Body of pancreas (tissue), 4 donors: ENCODE measurements around the gene BARD1. TPM values are rescaled to one million over a fixed set of nuclear protein-coding genes. Genes with fewer than 3 reads are reported as not detected.
"Not testable (repeated sequence)": the region's sequence is repeated elsewhere in the genome, so short reads cannot be mapped to it uniquely, and the experiment has no call there.

Source experiments
- ATAC-seq: fragments of 150-250 bp; one replicate; pipeline ENCODE4 v1.9.1; 2016
- DNase-seq, 4 donors: peaks; one replicate each; pipeline ENCODE4 v3.0.0-alpha.2; 2019
- H3K27ac ChIP-seq, 4 donors: fragments of 200-600 bp; sonication (generic); 1 replicate in 3 of 4; 2 replicates in 1 of 4; pipeline versions ENCODE4 v1.5.1 to v1.6.1; 2016 to 2019; ENCODE audit warnings: mild to moderate bottlenecking in 1 of 4, mixed read lengths in 1 of 4, moderate library complexity in 1 of 4
- H3K27me3 ChIP-seq, 2 donors: fragments of 200-600 bp; sonication (generic); one replicate each; pipeline ENCODE4 v1.6.0; 2016; ENCODE audit warnings: mild to moderate bottlenecking in 1 of 2
- H3K36me3 ChIP-seq, 2 donors: fragments of 200-600 bp; sonication (generic); replicated peaks in 1 of 2; 2 replicates each; pipeline ENCODE4 v1.5.1; 2016; ENCODE audit warnings: low read depth in 2 of 2; ENCODE audit not compliant: insufficient read depth in 1 of 2
- H3K4me1 ChIP-seq: fragments of 200-600 bp; sonication (generic); one replicate; pipeline ENCODE4 v1.6.0; 2016
- H3K4me3 ChIP-seq, 2 donors: fragments of 200-600 bp; sonication (generic); 1 replicate in 1 of 2; 2 replicates in 1 of 2; pipeline ENCODE4 v1.5.1; 2016 to 2019
- H3K9me3 ChIP-seq, 3 donors: fragments of 200-600 bp; sonication (generic); 1 replicate in 2 of 3; 2 replicates in 1 of 3; pipeline ENCODE4 v1.5.1; 2016
- POLR2A ChIP-seq, 3 donors: fragments of 450-650 bp; IDR thresholded peaks; one replicate each; pipeline ENCODE4 v1.6.1; 2016; ENCODE audit warnings: antibody characterized with exemption in 3 of 3, mild to moderate bottlenecking in 2 of 3
- WGBS, 2 donors: methylation state at CpG; one replicate each; pipeline ENCODE4 v1.1.5; 2017; 5-methylcytosine and 5-hydroxymethylcytosine counted together
- intact Hi-C: fragments of 100-400 bp; cut with DNase I; formaldehyde crosslinking; loops from one replicate; pipeline ENCODE4 v1.15.1; 2023
- total RNA-seq, 2 donors: library from RNA; depleted of rRNA; stranded (reverse); fragments of >200 nt; gene quantifications; one replicate each; pipeline ENCODE4 v1.1.0, GENCODE V29; 2016
- TF ChIP-seq, protein P1 (sequence below), 7 experiments: fragments of 450-650 bp in 4 of 7; fragments of 200-600 bp in 3 of 7; sonication (generic) in 3 of 7; IDR thresholded peaks; one replicate each; pipeline ENCODE4 v1.5.1; 2016 to 2019; ENCODE audit warnings: antibody characterized with exemption in 7 of 7

Gene BARD1
- total RNA-seq, 2 donors from 2014 or later: 4.4 to 5.9 TPM

DNA sequence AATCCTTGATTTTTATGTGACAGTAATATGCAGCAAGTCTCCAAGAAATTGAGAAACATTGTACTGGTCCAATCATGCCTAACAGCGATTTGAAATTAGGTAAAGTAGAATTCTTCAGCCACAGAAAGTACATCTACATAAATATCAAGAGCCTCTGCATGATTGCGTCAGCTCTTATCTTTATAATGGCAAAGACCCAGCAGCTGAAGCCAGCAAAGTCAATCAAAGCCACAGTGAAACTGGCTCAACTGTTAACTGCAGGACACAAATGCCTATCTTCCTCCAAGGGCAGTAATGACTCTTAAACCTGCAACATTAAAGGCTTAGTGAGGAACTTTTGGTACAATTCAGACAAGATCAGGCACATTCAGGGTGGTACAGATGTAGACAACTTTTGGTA, 102.5 kb downstream of the BARD1 start:
- Histone ChIP-seq H3K9me3 (no peaks in the 10 kb centered on the region), H3K4me3 (no peak overlapping the region), H3K36me3 (no peaks in the 10 kb centered on the region), H3K27ac (no peak overlapping the region), H3K4me1 (peaks cover 12% of the 10 kb centered on the region), H3K27me3 (no peaks in the 10 kb centered on the region)
- no peak for TF ChIP-seq POLR2A (IDR thresholded peaks at IDR 0.05)
- TF ChIP-seq, protein P1, sequence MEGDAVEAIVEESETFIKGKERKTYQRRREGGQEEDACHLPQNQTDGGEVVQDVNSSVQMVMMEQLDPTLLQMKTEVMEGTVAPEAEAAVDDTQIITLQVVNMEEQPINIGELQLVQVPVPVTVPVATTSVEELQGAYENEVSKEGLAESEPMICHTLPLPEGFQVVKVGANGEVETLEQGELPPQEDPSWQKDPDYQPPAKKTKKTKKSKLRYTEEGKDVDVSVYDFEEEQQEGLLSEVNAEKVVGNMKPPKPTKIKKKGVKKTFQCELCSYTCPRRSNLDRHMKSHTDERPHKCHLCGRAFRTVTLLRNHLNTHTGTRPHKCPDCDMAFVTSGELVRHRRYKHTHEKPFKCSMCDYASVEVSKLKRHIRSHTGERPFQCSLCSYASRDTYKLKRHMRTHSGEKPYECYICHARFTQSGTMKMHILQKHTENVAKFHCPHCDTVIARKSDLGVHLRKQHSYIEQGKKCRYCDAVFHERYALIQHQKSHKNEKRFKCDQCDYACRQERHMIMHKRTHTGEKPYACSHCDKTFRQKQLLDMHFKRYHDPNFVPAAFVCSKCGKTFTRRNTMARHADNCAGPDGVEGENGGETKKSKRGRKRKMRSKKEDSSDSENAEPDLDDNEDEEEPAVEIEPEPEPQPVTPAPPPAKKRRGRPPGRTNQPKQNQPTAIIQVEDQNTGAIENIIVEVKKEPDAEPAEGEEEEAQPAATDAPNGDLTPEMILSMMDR (IDR thresholded peaks at IDR 0.05): no peak
- ATAC-seq (peak; percentile 86), DNase-seq (peak; percentile 38 to 68 (median 50))
- WGBS, 2 donors: 7 to 15% methylated on average over 2 of the region's 2 CpGs
- intact Hi-C loops: no loop called here

DNA sequence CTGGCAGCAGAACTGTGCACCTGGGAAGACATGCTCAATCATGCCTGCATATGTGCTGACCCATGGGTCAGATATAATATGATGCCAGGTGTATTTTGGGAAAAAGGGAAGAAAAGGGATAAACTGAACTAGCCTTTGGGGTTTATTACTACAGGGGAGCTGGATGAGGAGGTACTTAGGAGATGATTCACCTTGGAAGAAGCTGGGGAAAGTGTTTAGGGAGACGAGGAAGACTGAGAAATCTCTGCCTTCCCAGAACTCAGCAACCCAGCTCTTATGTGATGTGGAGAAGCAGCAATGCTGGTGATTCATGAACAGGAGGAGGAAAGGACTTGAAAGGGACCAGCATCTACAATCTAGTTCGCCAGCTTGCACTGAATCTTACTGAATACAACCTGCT, 110.2 kb downstream of the BARD1 start:
- Histone ChIP-seq H3K4me1 (no peaks in the 10 kb centered on the region), H3K27ac (no peak overlapping the region), H3K4me3 (no peak overlapping the region), H3K36me3 (no peaks in the 10 kb centered on the region), H3K27me3 (no peaks in the 10 kb centered on the region), H3K9me3 (no peaks in the 10 kb centered on the region)
- TF ChIP-seq POLR2A (IDR thresholded peaks at IDR 0.05): no peak
- TF ChIP-seq, protein P1 (IDR thresholded peaks at IDR 0.05): no peak
- intact Hi-C loops: no loop called here
- no peak for ATAC-seq
- no peak for DNase-seq
- 31 to 49% methylated on average over 2 of the region's 2 CpGs for WGBS, 2 donors

DNA sequence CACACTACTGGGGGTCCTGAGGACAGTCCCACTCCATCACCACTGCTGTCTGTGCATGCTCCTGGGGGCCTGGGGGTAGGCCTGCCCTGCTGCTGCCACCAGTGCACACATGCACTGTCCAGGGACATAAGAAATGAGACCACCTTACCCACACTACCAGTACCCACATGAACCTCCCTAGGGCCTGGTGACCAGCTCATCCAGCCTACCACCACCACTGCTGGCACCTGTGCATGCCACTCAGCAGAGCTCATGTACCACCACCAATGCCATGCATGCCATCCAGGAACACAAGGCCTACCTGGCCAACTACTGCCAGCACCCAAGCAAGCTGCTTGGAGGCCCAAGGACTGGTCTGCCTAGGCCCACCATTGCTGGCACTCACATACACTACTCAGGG, 112.8 kb downstream of the BARD1 start:
- Histone ChIP-seq H3K4me3 (no peak overlapping the region), H3K36me3 (no peaks in the 10 kb centered on the region), H3K9me3 (no peaks in the 10 kb centered on the region), H3K27ac (no peak overlapping the region), H3K4me1 (no peaks in the 10 kb centered on the region), H3K27me3 (no peaks in the 10 kb centered on the region)
- TF ChIP-seq, protein P1 (IDR thresholded peaks at IDR 0.05): no peak
- no peak for TF ChIP-seq POLR2A (IDR thresholded peaks at IDR 0.05)
- intact Hi-C loops: no loop called here
- DNase-seq: no peak
- no peak for ATAC-seq

DNA sequence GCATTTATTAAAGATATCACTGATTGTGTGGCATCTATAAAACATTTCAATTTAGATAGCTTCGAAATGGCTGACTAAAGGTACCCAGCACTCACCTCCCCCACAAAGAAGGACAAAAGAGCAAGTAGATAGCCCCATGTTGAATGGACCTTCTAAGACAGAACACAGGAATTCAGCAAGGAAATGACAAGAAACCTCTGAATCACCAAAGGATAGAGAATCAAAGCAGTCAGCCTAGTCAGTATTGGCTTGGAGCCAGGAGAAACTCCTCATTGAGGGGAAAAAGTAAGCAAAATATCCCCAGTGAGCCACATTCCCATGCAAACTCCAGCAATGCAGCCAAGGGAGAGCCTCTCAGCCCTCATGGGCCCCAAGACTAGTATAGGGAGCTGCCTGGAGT, 113.7 kb downstream of the BARD1 start:
- TF ChIP-seq, protein P1 (IDR thresholded peaks at IDR 0.05): no peak
- TF ChIP-seq POLR2A (IDR thresholded peaks at IDR 0.05): no peak
- Histone ChIP-seq H3K9me3 (no peaks in the 10 kb centered on the region), H3K27ac (no peak overlapping the region), H3K36me3 (no peaks in the 10 kb centered on the region), H3K4me3 (no peak overlapping the region), H3K27me3 (no peaks in the 10 kb centered on the region), H3K4me1 (no peaks in the 10 kb centered on the region)
- intact Hi-C loops: no loop called here
- 81 to 86% methylated on average over 1 of the region's 1 CpG for WGBS, 2 donors
- no peak for ATAC-seq
- DNase-seq: no peak

DNA sequence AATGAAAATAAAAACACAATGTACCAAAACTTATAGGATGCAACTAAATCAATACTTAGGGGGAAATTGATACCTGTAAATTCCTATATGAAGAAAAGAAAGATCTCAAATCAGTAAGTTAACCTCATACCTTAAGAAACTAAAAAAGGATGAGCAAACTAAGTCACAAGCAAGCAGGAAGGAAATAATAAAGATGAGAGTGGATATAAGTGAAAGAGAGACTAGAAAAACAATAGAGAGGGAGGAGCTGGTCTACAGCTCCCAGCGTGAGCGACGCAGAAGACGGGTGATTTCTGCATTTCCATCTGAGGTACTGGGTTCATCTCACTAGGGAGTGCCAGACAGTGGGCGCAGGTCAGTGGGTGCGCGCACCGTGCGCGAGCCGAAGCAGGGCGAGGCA, 125.9 kb downstream of the BARD1 start:
- not testable (repeated sequence) for DNase-seq

More for the DNA sequence above, 125.9 kb downstream of the BARD1 start:
- ATAC-seq, H3K36me3 ChIP-seq, H3K27me3 ChIP-seq, H3K4me1 ChIP-seq, H3K27ac ChIP-seq, intact Hi-C loops, H3K4me3 ChIP-seq, H3K9me3 ChIP-seq: not testable (repeated sequence)
- 3 to 4% methylated on average over 4 to 8 of the region's 12 CpGs for WGBS, 2 donors
